Keratinocyte (primary cell): ENCODE results near the gene LHX3. TPM values are rescaled to one million over a fixed set of nuclear protein-coding genes. Genes with fewer than 3 reads are reported as not detected.

ENCODE experiments used
- DNase-seq: peaks from one replicate; pipeline ENCODE4 v3.0.0-alpha.2; 2011; ENCODE audit warnings: low read depth, missing footprints, low spot score
- FAIRE-seq: peaks from 2 replicates; lab custom pipeline; 2011; peaks lifted over from hg19 to GRCh38; lab: Jason Lieb, UNC
- H2AFZ ChIP-seq: 2 replicates; pipeline ENCODE4 v1.6.0; 2012; ENCODE audit warnings: low read length, control low read depth, inconsistent platforms; ENCODE audit not compliant: control insufficient read depth
- H3K27ac ChIP-seq: 2 replicates; pipeline ENCODE4 v1.5.1; 2011; ENCODE audit warnings: low read length; ENCODE audit not compliant: control insufficient read depth, insufficient read depth
- H3K27me3 ChIP-seq: 3 replicates; pipeline ENCODE4 v1.6.0; 2011; ENCODE audit warnings: low read length; ENCODE audit not compliant: control insufficient read depth, insufficient read depth; ENCODE audit errors: extremely low read depth
- H3K36me3 ChIP-seq, 2 experiments: 2 replicates in 1 of 2; 3 replicates in 1 of 2; pipeline ENCODE4 v1.5.1; 2011; ENCODE audit warnings: low read length in 2 of 2, mild to moderate bottlenecking in 1 of 2; ENCODE audit not compliant: control insufficient read depth in 2 of 2, insufficient read depth in 2 of 2; ENCODE audit errors: extremely low read depth in 1 of 2
- H3K4me1 ChIP-seq: 3 replicates; pipeline ENCODE4 v1.5.1; 2011; ENCODE audit warnings: low read length; ENCODE audit not compliant: control insufficient read depth, insufficient read depth; ENCODE audit errors: extremely low read depth
- H3K4me2 ChIP-seq: 3 replicates; pipeline ENCODE4 v1.6.0; 2011; ENCODE audit warnings: low read depth, low read length; ENCODE audit not compliant: control insufficient read depth, insufficient read depth; ENCODE audit errors: extremely low read depth
- H3K4me3 ChIP-seq, 3 experiments: fragments of 200-600 bp in 1 of 3; sonication (generic) in 1 of 3; 2 replicates in 2 of 3; 3 replicates in 1 of 3; pipeline ENCODE4 v1.5.1; 2011 to 2016; ENCODE audit warnings: low read length in 3 of 3, mild to moderate bottlenecking in 3 of 3, control low read depth in 2 of 3, inconsistent platforms in 1 of 3, low read depth in 1 of 3, mixed read lengths in 1 of 3, mixed run types in 1 of 3, moderate library complexity in 1 of 3; ENCODE audit not compliant: control insufficient read depth in 2 of 3, insufficient read depth in 2 of 3; ENCODE audit errors: extremely low read depth in 1 of 3
- H3K79me2 ChIP-seq: 2 replicates; pipeline ENCODE4 v1.6.0; 2012; ENCODE audit warnings: low read length; ENCODE audit not compliant: control insufficient read depth, insufficient read depth
- H3K9ac ChIP-seq: 3 replicates; pipeline ENCODE4 v1.6.0; 2011; ENCODE audit warnings: low read length; ENCODE audit not compliant: control insufficient read depth, insufficient read depth; ENCODE audit errors: extremely low read depth
- H3K9me1 ChIP-seq: 3 replicates; pipeline ENCODE4 v1.6.0; 2011; ENCODE audit warnings: low read length; ENCODE audit not compliant: control insufficient read depth, insufficient read depth; ENCODE audit errors: extremely low read depth
- H3K9me3 ChIP-seq: 2 replicates; pipeline ENCODE4 v1.5.1; 2012; ENCODE audit warnings: low read depth, low read length; ENCODE audit not compliant: control insufficient read depth
- H4K20me1 ChIP-seq: 3 replicates; pipeline ENCODE4 v1.6.0; 2011; ENCODE audit warnings: low read length; ENCODE audit not compliant: control insufficient read depth, insufficient read depth; ENCODE audit errors: extremely low read depth
- CTCF ChIP-seq, 3 experiments: IDR thresholded peaks in 1 of 3; conservative IDR thresholded peaks in 1 of 3; optimal IDR thresholded peaks in 1 of 3; 2 replicates in 2 of 3; 3 replicates in 1 of 3; pipeline versions ENCODE3 to v1.5.1; 2011; ENCODE audit warnings: low read length in 3 of 3, mild to moderate bottlenecking in 3 of 3, moderate library complexity in 2 of 3, control low read depth in 1 of 3, inconsistent platforms in 1 of 3; ENCODE audit not compliant: insufficient read depth in 2 of 3; ENCODE audit errors: extremely low read depth in 1 of 3
- EZH2 ChIP-seq: IDR thresholded peaks from one replicate; pipeline ENCODE4 v1.6.1; 2012; ENCODE audit warnings: inconsistent platforms, mild to moderate bottlenecking, low read length, moderate library complexity
- dilution Hi-C: fragments of 300-500 bp; cut with MboI; formaldehyde crosslinking; loops from one replicate; pipeline ENCODE4 v1.7.0; 2020; ENCODE audit warnings: low sequenced_read_pairs; ENCODE audit not compliant: extremely low pct_ligation_motif_present
- polyA plus RNA-seq, 5 experiments: library from polyadenylated mRNA; depleted of rRNA in 3 of 5; stranded (reverse) in 3 of 5; stranded (forward) in 1 of 5; unstranded in 1 of 5; fragments of >200 nt; gene quantifications; 1 replicate in 1 of 5; 2 replicates in 3 of 5; 3 replicates in 1 of 5; pipeline versions ENCODE4 v1.2.1 to v1.2.3, GENCODE V29; 2011 to 2012; ENCODE audit warnings: missing spikeins in 2 of 5, low read depth in 1 of 5, low replicate concordance in 1 of 5

The LHX3 gene
- polyA plus RNA-seq, 1 donor (not counting 4 experiments of a cell fraction or from before 2014, with no cell fraction given): not detected

- Histone ChIP-seq H3K9me3 (no peaks in the 10 kb centered on the region), H3K27me3 (peaks cover 22% of the 10 kb centered on the region), H3K9me1 (no peaks in the 10 kb centered on the region), H2AFZ (no peak overlapping the region), H3K79me2 (no peaks in the 10 kb centered on the region), H3K4me2 (no peak overlapping the region), H4K20me1 (no peaks in the 10 kb centered on the region), H3K4me3 (no peak overlapping the region), H3K27ac (no peak overlapping the region), H3K4me1 (no peaks in the 10 kb centered on the region), H3K36me3 (no peaks in the 10 kb centered on the region), H3K9ac (no peak overlapping the region)
- no peak for FAIRE-seq
- no peak for DNase-seq
- no peak for TF ChIP-seq EZH2
- TF ChIP-seq CTCF (optimal IDR thresholded peaks at IDR 0.05 in 1 of 3, IDR thresholded peaks at IDR 0.05 in 1 of 3, conservative IDR thresholded peaks at IDR 0.05 in 1 of 3; ENCODE audit: extremely low read depth in 1 of 3, insufficient read depth in 2 of 3, low read length in 3 of 3): no peak
- dilution Hi-C loops: no loop called here
Measured at GRCh38 chr9:136171009-136171800, 33.7 kb downstream of the LHX3 start.

GRCh38 chr9:136170006-136170901 lies 34.7 kb downstream of the LHX3 start:
- H3K27ac ChIP-seq: no peak overlapping the region
- no peak overlapping the region for H3K4me2 ChIP-seq
- no peak overlapping the region for H3K9ac ChIP-seq
- no peaks in the 10 kb centered on the region for H3K79me2 ChIP-seq
- no peak overlapping the region for H2AFZ ChIP-seq
- DNase-seq (no peak), FAIRE-seq (no peak)
- H3K4me1 ChIP-seq: no peaks in the 10 kb centered on the region
- H3K27me3 ChIP-seq: peaks cover 16% of the 10 kb centered on the region
- H3K9me1 ChIP-seq: no peaks in the 10 kb centered on the region
- H3K36me3 ChIP-seq: no peaks in the 10 kb centered on the region
- H4K20me1 ChIP-seq: no peaks in the 10 kb centered on the region
- TF ChIP-seq EZH2 (no peak), CTCF (optimal IDR thresholded peaks at IDR 0.05 in 1 of 3, IDR thresholded peaks at IDR 0.05 in 1 of 3, conservative IDR thresholded peaks at IDR 0.05 in 1 of 3; ENCODE audit: extremely low read depth in 1 of 3, insufficient read depth in 2 of 3, low read length in 3 of 3) (peak; percentile 66 to 91 (median 91))
- H3K9me3 ChIP-seq: no peaks in the 10 kb centered on the region
- H3K4me3 ChIP-seq: no peak overlapping the region
- dilution Hi-C loops: no loop called here
